IPS-18a (cell line): ENCODE data around the gene PTPRT.

ENCODE experiments used
- H3K27ac ChIP-seq: one replicate; pipeline ENCODE4 v1.5.1; 2013; ENCODE audit warnings: low read length
- H3K27me3 ChIP-seq: one replicate; pipeline ENCODE4 v1.6.1; 2013; ENCODE audit warnings: mild to moderate bottlenecking, low read length; ENCODE audit not compliant: control insufficient read depth, insufficient read depth
- H3K36me3 ChIP-seq: one replicate; pipeline ENCODE4 v1.6.1; 2013; ENCODE audit warnings: low read depth, low read length; ENCODE audit not compliant: control insufficient read depth
- H3K4me1 ChIP-seq: one replicate; pipeline ENCODE4 v1.6.1; 2013; ENCODE audit warnings: low read depth, low read length; ENCODE audit not compliant: control insufficient read depth
- H3K4me3 ChIP-seq: one replicate; pipeline ENCODE4 v1.5.1; 2013; ENCODE audit warnings: low read length
- H3K9ac ChIP-seq: one replicate; pipeline ENCODE4 v1.6.1; 2013; ENCODE audit warnings: mild to moderate bottlenecking, low read length, moderate library complexity
- H3K9me3 ChIP-seq: one replicate; pipeline ENCODE4 v1.6.1; 2013; ENCODE audit warnings: low read depth, low read length; ENCODE audit not compliant: control insufficient read depth

The PTPRT gene

DNA sequence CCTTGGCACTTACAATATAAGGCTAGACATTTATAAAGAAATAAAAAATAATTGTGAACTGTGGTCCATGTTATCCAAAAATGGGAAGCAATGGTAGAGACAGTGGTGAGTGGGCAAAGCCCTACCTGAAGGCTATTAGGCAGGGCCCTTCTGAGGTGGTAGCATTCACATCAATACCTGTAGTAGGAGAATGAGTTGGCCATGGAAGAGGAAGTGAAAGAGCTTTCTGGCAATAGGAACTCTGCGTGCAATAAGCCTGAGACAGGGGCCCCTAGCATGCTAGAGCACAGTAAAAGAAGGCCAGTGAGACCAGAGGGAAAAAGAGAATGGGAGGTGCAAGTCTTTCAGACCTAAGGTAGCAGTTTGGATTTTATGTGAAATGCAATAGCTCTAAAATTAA lies 754.5 kb downstream of the PTPRT start:
- Histone ChIP-seq H3K9me3 (no peaks in the 10 kb centered on the region), H3K27ac (no peak overlapping the region), H3K4me1 (no peaks in the 10 kb centered on the region), H3K36me3 (no peaks in the 10 kb centered on the region), H3K27me3 (no peaks in the 10 kb centered on the region), H3K9ac (no peak overlapping the region), H3K4me3 (no peak overlapping the region)

DNA sequence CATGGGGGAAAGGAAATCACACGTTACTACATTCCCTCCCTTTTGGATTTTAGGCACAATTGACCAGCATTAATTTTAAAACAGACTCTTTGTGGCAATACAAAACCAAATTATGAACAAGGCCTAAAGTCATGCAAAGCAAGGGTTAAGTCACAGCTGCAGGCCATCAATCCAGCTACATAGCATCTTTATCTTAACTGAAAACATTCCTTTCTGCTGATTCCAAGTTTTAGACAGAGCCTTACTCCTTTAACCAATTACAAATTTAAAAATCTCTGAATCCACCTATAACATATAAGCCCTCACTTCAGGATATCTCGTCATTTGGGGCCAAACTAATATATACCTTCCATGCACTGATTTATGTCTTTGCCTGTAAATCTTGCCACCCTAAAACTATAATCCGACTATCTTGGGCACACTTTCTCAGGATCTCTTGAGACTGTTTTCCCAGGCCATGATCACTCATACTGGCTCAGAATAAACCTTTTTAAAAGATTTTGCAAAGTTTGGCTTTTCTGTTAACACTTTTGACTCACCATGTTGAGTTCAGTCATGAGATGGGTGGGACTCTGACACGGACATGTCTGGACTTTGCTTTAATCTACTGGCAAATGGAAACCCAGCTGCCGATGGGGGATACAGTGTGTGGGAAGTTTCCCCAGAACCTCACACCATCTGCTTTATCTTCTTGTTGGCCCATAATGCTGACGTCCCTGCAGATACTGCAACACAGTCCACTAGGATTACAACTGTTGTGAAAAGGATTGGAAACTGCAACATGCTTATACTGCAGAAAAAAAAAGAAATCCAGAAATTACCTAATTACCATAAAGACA lies 757.0 kb downstream of the PTPRT start:
- H3K36me3 ChIP-seq, result no peaks in the 10 kb centered on the region
- no peaks in the 10 kb centered on the region for H3K27me3 ChIP-seq
- no peaks in the 10 kb centered on the region for H3K4me1 ChIP-seq
- no peak overlapping the region for H3K27ac ChIP-seq
- no peak overlapping the region for H3K4me3 ChIP-seq
- no peak overlapping the region for H3K9ac ChIP-seq
- H3K9me3 ChIP-seq, result no peaks in the 10 kb centered on the region

GRCh38 chr20:42430598-42430997 lies 759.1 kb downstream of the PTPRT start:
- no peaks in the 10 kb centered on the region for H3K9me3 ChIP-seq
- H3K36me3 ChIP-seq, result no peaks in the 10 kb centered on the region
- no peak overlapping the region for H3K4me3 ChIP-seq
- H3K4me1 ChIP-seq, result no peaks in the 10 kb centered on the region
- no peak overlapping the region for H3K9ac ChIP-seq
- no peak overlapping the region for H3K27ac ChIP-seq
- H3K27me3 ChIP-seq, result no peaks in the 10 kb centered on the region

GRCh38 chr20:42429761-42430458 lies 759.8 kb downstream of the PTPRT start:
- Histone ChIP-seq H3K27me3 (no peaks in the 10 kb centered on the region), H3K4me3 (no peak overlapping the region), H3K36me3 (no peaks in the 10 kb centered on the region), H3K9me3 (no peaks in the 10 kb centered on the region), H3K27ac (no peak overlapping the region), H3K4me1 (no peaks in the 10 kb centered on the region), H3K9ac (no peak overlapping the region)

DNA sequence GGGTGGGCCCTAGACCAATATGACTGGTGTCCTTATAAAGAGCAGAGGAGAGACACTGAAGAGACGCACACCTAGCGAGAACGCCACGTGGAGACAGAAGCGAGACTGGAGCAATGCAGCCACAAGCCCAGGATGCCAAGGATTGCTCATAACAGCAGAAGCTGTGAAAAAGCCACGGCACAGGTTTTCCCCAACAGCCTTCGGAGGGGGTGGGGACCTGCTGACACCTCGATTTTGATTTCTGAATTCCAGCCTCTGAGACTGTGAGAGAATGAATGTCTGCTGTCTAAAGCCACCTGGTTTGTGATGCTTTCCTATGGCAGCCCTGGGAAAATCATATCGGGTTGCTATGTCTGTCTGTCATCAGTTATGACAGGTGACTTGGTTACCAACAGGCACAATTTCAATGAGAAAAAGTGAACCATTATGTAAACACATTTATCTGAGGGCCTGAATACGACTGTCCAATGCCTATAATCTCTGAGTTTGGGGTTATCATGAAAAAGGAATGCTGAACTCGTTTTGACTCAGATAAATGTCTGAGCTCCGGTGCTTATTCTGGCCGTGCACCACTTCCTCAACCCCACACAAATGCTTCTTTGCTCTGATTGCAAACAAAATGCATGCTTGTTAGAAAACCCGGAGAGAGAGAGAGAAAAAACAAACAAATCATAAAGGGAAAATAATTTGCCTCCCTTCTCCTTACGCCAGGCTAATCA lies 769.7 kb downstream of the PTPRT start:
- no peaks in the 10 kb centered on the region for H3K36me3 ChIP-seq
- H3K27me3 ChIP-seq, result no peaks in the 10 kb centered on the region
- no peak overlapping the region for H3K4me3 ChIP-seq
- H3K9ac ChIP-seq, result no peak overlapping the region
- no peaks in the 10 kb centered on the region for H3K9me3 ChIP-seq
- no peaks in the 10 kb centered on the region for H3K4me1 ChIP-seq
- no peak overlapping the region for H3K27ac ChIP-seq

GRCh38 chr20:42406826-42407225 lies 782.9 kb downstream of the PTPRT start:
- Histone ChIP-seq H3K9ac (no peak overlapping the region), H3K9me3 (no peaks in the 10 kb centered on the region), H3K4me1 (peaks cover 6% of the 10 kb centered on the region), H3K36me3 (no peaks in the 10 kb centered on the region), H3K27ac (no peak overlapping the region), H3K27me3 (no peaks in the 10 kb centered on the region), H3K4me3 (no peak overlapping the region)

DNA sequence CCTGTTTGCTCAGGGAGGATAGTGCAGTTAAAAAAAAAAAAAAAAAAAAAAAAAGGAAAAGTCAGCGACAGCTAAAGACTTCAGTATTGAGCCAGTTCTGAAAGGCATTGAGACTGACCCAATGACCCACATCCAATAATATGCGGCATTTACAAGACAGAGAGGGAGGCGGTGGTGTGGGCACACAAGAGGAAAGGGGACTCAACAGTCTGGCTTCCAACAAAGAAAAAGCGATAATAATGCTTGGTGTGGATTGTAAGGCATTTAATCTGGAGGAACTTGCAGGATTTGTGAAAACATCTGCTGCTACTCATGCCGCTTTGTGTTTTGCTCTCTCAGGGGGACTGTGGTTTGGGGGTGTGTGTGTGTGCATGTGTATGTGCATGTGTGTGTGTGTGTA lies 787.3 kb downstream of the PTPRT start:
- Histone ChIP-seq H3K4me3 (no peak overlapping the region), H3K36me3 (no peaks in the 10 kb centered on the region), H3K27ac (no peak overlapping the region)

GRCh38 chr20:42401613-42402012 lies 788.1 kb downstream of the PTPRT start:
- Histone ChIP-seq H3K27ac (no peak overlapping the region), H3K36me3 (no peaks in the 10 kb centered on the region), H3K27me3 (no peaks in the 10 kb centered on the region), H3K9ac (no peak overlapping the region), H3K4me1 (peaks cover 6% of the 10 kb centered on the region), H3K9me3 (no peaks in the 10 kb centered on the region), H3K4me3 (no peak overlapping the region)

More for the DNA sequence above, 787.3 kb downstream of the PTPRT start:
- no peak overlapping the region for H3K9ac ChIP-seq
- H3K9me3 ChIP-seq, result no peaks in the 10 kb centered on the region
- peaks cover 6% of the 10 kb centered on the region for H3K4me1 ChIP-seq
- H3K27me3 ChIP-seq, result no peaks in the 10 kb centered on the region

DNA sequence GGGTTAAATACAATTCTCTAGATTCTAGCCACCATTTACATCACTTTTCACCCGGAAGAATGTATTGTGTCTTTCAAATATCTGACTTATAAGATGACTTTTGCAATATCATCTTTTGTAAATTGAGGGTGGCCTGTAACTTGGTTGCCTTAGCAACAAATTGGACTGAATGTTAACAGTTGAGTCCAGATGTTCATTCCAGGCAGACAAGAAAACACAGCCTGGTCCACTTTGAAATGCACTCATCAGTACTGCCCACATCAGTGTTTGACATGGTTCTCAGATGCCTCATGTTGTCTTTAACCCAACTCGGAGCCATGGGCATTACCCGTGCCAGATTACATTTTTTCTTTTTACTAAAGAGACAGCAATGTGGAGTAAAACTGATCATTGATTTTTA lies 789.9 kb downstream of the PTPRT start:
- no peak overlapping the region for H3K4me3 ChIP-seq
- H3K27me3 ChIP-seq, result no peaks in the 10 kb centered on the region
- no peak overlapping the region for H3K9ac ChIP-seq
- peaks cover 6% of the 10 kb centered on the region for H3K4me1 ChIP-seq
- H3K27ac ChIP-seq, result no peak overlapping the region
- H3K9me3 ChIP-seq, result no peaks in the 10 kb centered on the region
- no peaks in the 10 kb centered on the region for H3K36me3 ChIP-seq

DNA sequence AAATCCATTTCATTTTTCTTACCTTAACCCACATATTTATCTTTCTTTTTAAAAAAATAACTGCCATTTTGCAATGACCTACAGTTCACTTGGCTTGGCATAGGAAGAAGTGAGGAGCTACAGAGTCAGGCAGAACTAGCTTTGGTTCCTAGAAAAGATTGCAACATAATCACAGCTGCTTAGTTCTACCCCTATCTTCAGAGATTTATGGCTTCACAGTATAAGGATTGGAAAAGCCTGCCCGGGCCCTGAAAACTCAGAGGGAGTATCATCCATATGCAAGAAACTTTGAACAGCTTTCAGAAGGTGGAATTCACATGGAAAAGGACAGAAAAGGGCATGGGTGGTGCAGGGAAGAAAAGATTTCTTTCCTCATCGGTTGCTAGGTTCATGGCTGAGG lies 797.3 kb downstream of the PTPRT start:
- H3K9me3 ChIP-seq, result no peaks in the 10 kb centered on the region
- H3K36me3 ChIP-seq, result no peaks in the 10 kb centered on the region
- peaks cover 15% of the 10 kb centered on the region for H3K4me1 ChIP-seq
- H3K27me3 ChIP-seq, result no peaks in the 10 kb centered on the region
- no peak overlapping the region for H3K27ac ChIP-seq
- no peak overlapping the region for H3K4me3 ChIP-seq
- H3K9ac ChIP-seq, result no peak overlapping the region

- H3K4me1 ChIP-seq, result peaks cover 15% of the 10 kb centered on the region
- H3K9ac ChIP-seq, result no peak overlapping the region
- H3K36me3 ChIP-seq, result no peaks in the 10 kb centered on the region
- H3K4me3 ChIP-seq, result no peak overlapping the region
- no peaks in the 10 kb centered on the region for H3K9me3 ChIP-seq
- no peaks in the 10 kb centered on the region for H3K27me3 ChIP-seq
- no peak overlapping the region for H3K27ac ChIP-seq
Observed at GRCh38 chr20:42391807-42392206, 797.9 kb downstream of the PTPRT start.
